NCI-H1105 treated with DMSO at 0.1 percent for 48 hours (cell line): ENCODE data around the gene HMGA1.
A peak's percentile ranks its signal among the peaks of the same experiment; 100 is the strongest.
"Not testable (repeated sequence)": the region's sequence is repeated elsewhere in the genome, so short reads cannot be mapped to it uniquely, and the experiment has no call there.

Source experiments
- DNase-seq: peaks from one replicate; lab custom pipeline; 2025; lab: John Stamatoyannopoulos, UW

HMGA1 gene

DNA sequence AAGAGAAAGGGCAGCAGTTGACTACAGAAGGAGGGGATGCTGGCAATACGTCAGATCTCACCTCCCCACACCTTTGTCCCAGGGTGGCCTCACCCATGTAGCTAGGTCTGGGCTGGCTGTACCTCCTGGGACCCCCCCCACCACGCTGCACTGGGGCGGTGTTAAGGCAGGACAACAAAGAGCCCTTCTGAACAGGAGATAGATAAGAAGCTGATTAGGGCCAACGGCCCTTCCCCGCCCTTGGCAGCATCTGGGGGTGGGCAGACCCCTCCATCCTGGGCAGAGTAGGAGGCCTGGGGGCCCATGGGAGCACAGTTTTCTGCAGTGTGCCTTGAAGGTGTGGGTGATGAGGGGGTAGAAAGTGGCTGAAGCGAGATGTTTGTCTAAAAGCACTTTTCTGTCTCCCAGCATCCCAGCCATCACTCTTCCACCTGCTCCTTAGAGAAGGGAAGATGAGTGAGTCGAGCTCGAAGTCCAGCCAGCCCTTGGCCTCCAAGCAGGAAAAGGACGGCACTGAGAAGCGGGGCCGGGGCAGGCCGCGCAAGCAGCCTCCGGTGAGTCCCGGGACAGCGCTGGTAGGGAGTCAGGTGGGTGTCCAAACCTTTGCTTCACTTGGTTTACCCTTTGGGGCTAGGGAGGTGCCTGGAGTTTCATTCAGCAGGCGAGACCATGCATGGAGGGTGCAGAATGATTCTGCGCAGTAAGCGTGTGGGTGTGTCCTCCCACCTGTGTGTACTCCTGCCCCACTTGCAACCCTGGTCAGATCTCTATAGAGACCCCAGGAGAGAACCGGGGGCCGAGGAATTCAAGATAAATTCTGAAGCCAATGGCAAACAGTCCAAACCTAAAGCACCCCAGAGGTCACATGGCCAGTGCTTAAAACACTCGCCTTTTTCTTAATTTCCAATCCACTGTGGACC lies 3.9 kb downstream of the HMGA1 start:
- no peak for DNase-seq

DNA sequence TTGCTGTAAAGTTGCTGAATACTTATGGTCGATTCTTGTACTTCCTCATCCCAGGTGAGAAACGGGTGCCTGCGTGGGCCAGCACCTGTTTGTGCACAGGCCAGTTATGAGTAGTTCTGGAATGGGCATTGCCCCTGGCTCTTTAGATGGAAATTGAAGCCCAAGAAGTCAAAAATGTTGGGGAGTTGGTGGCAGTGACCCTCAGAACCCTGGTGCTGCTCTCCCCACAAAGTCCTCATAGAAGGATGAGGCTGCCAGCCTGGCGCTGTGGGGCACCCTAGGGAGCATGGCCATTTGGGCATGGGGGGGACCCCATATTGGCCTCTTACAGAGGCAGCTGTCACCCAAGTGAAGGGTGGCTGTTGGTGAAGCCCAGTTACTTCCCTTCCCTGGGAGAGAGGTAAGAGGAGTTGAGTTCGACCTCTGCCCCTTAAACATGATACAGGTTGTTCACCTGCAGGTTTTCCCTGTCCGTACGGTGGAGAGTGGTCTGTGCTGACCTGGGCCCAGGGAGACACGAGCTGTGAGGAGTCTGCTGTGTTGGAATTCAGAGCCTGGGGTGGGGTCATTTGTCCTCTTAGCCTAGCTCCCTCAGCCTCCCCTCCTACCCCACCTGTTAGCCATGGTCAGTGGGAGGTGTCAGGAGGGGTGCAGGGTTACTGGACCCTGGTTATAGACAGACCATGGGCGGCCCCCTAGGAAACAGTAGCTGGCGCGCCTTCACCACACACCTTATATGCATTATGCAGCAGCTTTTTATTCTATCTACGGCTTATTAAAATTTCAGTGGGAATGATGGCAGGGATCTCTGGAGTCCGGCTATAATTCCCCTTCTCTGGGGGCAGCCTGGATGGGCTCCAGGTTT lies 4.9 kb downstream of the HMGA1 start:
- no peak for DNase-seq

DNA sequence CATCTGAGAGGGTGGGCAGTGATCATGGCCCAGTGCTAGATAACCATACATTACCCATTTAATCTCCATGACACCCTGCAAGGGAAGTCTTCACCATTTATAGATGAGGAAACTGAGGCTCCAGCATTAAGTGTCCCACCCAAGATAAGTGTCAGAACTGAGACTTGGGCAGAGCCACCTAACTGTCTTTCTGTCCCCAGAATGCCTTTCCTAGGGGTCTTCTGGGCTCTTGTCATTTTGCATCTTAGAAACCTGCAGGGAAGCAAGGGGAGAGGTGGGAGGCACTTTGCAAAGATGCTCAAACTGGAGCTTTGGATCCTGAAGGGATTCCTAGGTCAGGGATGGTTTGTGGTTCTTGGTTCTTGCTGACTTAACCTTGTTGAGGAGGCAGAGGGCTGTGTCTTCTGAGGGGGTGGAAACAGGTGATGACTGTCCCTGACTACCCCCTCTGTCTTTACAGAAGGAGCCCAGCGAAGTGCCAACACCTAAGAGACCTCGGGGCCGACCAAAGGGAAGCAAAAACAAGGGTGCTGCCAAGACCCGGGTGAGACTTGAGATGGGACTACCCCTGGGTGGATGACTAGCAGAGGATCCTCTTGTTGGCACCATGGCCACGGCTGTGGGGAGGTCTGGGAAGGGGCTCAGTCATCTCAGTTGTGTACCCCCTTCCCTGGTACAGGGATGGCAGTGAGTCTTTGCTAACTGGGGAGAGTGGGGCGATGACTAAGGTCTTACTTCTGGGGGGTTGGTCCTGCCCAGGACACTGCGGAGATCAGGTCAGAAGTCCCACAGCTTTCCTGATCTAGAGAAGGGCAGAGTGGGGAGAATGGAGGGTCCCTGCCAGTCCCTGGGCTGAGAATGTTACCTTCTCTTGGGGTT lies 5.8 kb downstream of the HMGA1 start:
- no peak for DNase-seq

DNA sequence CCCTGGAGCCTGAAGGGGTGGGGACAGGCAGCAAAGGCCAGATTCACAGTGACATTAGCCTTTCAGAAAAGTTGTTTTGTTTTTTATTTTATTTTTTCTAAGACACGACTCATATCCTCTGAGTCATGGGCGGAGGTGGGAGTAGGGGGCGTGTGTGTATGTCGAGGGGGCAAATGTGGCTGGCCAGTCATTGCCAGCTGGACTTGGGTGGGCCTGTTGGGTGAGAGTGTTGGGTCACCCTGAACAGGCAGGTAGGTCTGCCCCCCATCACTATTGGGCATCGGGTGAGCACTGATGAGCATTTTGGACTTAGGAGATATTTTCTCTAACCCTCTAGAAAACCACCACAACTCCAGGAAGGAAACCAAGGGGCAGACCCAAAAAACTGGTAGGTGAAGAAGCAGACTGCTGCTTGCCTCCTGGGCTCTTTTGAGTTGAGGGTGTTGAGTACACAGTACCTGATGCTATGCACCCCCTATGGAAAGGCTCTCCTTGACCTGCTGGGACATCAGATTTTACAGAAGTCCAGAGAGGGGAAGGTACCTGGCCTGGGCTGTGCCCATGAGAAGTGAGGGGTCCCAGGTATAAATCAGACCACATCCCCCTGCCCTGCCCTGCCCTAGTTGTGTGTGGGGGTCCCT lies 6.6 kb downstream of the HMGA1 start:
- no peak for DNase-seq

DNA sequence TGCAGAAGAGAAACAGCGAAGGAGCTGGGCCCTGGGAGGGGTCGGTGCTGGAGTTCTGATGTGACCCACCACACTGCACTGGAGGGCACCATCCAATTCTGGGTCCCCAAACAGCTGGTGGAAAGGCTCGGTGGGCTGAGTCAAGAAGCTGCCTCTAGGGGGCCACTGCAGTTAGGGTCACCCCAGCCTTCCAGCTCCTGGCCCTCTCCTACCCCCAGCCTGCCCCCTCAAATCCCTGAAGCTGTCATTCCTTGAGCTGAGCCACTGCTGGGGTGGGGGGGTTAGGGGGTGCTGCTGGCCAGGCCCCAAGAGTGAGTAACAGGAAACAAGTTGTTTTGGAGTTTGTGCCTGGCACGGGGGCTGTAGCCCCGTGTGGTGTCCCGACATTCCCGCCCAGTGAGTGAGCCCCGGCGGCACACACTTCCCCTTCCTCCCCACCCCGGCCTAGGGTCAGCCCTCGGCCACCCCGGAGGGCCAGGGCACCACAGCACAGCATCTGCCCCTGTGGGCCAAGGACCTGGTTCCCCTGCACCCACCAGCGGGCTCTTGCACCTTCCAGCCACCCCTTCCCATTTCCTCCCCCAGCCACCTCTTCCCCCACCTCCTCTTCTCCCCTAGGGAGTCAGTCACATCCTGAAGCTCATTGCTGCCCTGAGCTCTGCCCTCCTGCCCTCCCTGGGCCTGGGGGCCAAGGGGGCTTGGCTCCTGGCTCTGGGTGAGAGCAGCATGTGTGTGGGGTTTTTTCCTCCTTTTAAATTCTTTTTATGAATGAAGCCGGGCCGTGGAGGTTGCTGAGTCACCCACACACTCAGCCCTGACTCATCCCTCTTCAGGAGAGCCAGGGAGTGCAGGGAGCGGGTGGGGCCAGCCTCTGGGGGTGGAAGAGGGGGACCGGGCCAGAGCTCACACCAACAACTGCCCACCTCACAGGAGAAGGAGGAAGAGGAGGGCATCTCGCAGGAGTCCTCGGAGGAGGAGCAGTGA lies 7.5 kb downstream of the HMGA1 start:
- DNase-seq: no peak

DNA sequence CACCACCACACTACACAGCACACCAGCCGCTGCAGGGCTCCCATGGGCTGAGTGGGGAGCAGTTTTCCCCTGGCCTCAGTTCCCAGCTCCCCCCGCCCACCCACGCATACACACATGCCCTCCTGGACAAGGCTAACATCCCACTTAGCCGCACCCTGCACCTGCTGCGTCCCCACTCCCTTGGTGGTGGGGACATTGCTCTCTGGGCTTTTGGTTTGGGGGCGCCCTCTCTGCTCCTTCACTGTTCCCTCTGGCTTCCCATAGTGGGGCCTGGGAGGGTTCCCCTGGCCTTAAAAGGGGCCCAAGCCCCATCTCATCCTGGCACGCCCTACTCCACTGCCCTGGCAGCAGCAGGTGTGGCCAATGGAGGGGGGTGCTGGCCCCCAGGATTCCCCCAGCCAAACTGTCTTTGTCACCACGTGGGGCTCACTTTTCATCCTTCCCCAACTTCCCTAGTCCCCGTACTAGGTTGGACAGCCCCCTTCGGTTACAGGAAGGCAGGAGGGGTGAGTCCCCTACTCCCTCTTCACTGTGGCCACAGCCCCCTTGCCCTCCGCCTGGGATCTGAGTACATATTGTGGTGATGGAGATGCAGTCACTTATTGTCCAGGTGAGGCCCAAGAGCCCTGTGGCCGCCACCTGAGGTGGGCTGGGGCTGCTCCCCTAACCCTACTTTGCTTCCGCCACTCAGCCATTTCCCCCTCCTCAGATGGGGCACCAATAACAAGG lies 8.5 kb downstream of the HMGA1 start:
- not testable (repeated sequence) for DNase-seq

DNA sequence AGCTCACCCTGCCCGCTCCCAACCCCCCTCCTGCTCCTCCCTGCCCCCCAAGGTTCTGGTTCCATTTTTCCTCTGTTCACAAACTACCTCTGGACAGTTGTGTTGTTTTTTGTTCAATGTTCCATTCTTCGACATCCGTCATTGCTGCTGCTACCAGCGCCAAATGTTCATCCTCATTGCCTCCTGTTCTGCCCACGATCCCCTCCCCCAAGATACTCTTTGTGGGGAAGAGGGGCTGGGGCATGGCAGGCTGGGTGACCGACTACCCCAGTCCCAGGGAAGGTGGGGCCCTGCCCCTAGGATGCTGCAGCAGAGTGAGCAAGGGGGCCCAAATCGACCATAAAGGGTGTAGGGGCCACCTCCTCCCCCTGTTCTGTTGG lies 9.1 kb downstream of the HMGA1 start:
- DNase-seq: not testable (repeated sequence)

DNA sequence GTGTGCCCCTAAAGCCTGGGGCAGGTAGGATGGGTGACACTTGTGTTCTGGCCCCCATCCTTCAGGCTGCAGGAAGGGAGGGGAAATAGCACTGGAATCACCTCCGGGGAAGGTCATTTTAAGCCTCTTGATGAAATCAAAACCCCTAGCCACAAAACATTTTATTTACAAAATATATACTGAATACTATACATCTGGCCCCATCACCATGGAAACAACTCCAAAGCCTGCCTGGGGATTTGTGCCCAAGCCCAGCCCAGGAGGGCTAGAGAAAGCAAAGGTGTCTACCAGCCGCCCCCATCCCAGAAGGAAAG lies 9.5 kb downstream of the HMGA1 start:
- no peak for DNase-seq

DNA sequence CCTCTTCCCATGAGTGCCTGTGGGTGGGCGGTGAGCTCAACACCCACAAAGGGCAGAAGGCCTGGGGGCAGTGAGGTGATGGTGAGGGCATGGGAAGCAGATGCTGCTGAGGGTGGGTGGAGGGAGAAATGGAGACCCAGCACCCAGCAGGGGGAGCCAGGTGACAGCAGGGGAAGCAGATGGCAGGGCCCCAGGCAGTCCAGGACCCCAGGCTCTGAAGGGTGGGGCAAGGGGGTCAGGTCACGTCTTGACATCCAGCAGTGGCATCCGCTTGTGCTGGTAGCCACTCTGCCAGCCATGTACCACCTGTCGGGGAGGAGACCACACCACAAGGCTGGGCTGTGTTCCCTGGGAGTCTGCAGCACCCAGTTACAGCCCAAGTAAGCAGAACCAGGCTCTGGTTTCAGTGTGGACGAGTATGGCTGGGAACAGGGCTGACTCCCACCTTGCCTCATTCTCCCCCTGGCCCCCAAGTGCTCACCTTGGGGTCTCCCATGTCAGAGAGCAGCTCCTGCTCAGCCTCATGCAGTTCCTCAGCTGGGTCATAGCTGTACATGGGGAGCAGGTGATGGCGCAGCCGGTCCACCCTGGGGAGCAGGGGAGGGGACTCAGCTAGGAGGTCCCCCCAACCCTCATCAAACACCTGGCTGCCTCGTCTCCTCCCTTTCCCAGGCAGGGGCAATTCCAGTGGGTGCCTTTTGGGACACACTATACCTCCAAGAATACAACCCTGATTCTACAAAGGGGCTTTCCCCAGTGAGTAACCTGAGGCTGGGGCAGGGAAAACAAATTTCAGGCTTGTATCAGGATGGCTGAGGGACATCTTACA lies 10.1 kb downstream of the HMGA1 start:
- peak; percentile 41 for DNase-seq

DNA sequence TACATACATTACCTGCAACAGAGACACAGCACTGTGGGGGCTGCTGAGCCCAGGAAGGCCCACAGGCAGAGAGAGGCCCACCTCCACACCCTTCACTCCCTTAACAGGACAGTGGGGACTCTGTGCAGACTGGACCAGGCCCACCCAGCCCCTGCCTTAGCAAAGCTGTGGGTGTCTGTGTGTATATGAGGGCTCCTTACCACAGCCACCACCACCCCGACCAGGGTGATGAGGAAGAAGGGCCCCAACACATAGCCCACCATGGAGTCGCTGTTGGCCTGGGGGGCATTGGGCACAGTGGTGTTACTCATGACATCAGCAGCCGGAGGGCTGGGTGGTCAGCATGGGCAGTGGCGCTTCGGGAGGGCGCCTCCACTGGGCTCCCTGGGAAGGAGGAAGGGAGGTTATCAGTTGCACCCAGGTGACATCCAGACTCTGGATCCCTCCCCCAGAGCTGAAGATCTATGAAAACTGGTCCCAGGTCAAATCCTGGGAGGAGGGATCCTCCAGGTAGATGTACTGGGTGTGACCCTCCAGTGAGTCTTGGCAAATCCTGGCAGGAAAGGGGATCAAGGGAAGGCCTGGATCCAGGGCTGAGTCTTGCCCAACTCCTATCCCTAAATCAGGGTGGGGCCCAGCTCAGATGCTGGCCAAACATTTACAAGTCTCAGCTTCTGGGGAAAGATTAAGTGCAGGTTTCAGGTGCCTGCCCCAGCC lies 11.0 kb downstream of the HMGA1 start:
- DNase-seq: no peak

DNA sequence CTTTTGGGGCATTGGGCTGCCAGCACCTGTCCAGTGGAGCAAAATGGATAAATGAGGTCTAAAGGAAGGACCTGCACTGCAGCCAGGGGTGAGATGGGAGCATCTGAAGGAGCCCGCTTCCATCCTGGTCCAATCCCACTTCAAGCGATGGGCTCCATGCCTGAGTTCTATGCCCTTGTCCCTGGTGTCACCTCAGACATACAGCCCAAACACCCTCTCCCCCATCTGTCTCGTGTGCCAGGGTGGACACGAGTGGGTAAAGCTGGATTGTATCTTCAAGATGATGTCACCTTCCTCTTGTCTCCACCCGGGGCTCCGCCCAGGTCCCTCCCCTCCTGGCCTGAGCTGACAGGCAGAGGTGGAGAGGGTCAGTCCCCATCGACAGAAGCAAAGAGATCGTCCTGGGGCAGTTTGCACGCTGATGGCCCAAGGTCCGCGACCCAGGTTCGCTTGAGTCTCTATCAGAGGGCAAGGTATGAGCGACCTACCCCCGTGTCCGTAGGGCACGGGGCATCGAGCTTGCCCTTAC lies 11.6 kb downstream of the HMGA1 start:
- peak; percentile 10 for DNase-seq

DNA sequence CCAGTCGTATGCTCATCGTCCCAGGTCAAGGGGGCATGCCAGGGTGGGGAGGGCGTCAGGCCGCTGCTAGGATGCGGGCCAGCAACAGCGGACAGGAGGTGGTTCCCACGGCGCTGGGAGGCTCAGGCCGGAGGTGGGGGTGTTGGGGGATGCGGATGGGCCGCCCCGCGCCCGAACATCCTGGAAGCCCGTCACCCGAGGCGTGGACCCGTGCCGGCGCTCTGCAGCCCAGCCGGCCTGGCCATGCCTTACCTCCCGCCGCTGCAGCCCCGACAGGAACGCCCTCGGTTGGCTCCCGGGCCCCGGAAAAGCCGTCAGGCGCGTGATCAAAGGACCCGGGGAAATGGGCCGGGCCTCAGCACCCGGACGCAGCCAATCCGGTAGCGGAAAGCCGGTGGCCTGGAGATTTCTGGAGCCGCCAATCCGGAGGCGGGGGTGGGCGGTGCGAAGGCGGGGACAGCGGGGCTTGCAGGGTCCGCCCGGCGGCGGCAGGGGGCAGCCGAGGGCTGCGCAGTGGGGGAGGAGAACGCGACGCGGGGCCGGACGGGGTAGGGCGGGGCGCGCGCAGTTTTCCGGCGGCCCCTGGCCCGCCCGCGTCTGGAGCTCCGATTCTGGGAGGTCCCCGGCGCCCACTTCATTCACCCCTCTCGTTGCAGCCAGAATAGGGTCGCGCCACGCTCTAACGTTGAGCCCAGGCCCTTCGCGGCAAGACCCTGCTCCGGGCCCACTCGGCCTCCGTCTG lies 12.2 kb downstream of the HMGA1 start, which contains the start of gene SMIM29:
Gene SMIM29, minus strand, starts transcription at position 280 of the 742 bp plus-strand sequence. CDS start 1,215 bp downstream, outside the sequence.
- DNase-seq: peak; percentile 90

DNA sequence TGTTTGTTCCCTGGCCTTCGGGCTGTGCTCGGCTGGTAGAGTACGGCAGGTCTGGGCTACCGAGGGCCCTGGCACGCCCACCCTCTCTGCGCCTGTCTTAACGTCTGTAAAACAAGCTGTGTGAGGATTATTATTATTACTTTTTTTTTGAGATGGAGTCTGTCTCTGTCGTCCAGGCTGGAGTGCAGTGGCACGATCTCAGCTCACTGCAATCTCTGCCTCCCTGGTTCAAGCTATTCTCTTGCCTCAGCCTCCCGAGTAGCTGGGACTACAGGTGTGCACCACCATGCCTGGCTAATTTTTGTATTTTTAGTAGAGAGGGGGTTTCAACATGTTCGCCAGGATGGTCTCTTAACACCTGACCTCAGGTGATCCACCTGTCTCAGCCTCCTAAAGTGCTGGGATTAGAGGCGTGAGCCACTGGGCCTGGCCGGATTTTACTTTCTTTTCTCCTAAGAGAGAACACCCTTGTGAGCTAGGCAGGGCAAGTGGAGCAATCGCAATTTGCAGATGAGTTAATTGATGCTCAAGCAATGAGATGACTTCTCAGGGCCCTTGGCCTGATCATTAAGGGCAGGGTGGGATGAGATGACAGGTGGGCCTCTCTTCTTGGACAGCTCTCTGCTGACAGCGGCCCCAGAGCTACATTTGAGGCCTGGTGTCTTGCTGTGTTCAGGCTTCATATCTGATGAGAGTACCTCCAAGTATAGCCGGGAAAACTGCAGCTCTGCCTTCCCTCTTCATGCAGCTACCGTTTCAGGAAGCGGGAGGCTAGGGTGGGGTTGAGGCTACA lies 13.0 kb downstream of the HMGA1 start:
- DNase-seq: no peak

DNA sequence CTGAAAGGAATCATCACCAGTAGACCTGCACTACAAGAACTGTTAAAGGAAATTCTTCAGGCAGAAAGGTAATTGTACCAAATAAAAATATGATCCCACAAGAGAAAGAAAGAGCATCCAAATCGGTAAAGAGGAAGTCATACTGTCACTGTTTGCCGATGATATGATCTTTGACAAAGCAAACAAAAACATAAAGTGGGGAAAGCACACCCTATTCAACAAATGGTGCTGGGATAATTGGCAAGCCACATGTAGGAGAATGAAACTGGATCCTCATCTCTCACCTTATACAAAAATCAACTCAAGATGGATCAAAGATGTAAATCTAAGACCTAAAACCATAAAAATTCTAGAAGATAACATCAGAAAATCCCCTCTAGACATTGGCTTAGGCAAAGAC lies 15.7 kb downstream of the HMGA1 start:
- DNase-seq: not testable (repeated sequence)

DNA sequence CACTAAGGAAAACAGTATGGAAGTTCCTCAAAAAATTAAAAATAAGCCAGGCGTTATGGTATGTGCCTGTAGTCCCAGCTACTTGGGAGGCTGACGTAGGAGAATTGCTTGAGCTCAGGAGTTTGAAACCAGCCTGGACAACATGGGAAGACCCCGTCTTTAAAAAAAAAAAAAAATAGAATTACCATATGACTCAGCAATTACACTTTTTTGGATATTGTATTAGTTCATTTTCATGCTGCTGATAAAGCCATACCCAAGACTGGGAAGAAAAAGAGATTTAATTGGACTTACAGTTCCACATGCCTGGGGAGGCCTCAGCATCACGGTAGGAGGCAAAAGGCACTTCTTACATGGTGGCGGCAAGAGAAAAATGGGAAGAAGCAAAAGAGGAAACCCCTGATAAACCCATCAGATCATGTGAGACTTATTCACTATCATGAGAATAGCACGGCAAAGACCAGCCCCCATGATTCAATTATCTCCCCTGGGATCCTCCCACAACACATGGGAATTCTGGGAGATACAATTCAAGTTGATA lies 22.9 kb downstream of the HMGA1 start:
- DNase-seq: no peak
